Mammary epithelial cell (primary cell): ENCODE measurements around the gene CCDC110.

Source experiments
- CTCF ChIP-seq, 2 donors: IDR thresholded peaks in 1 of 2; conservative IDR thresholded peaks in 1 of 2; 2 replicates each; pipeline ENCODE4 v1.5.1; 2011 to 2012; ENCODE audit warnings: inconsistent platforms in 2 of 2, low read length in 2 of 2, mild to moderate bottlenecking in 2 of 2, control low read depth in 1 of 2, low read depth in 1 of 2; ENCODE audit not compliant: insufficient read depth in 1 of 2; ENCODE audit errors: extremely low read depth in 1 of 2
- EZH2 ChIP-seq: IDR thresholded peaks from 2 replicates; pipeline ENCODE4 v1.6.1; 2012; ENCODE audit warnings: low read length, inconsistent platforms, borderline replicate concordance

- TF ChIP-seq CTCF (conservative IDR thresholded peaks at IDR 0.05 in 1 of 2, IDR thresholded peaks at IDR 0.05 in 1 of 2; ENCODE audit: extremely low read depth in 1 of 2, insufficient read depth in 1 of 2, low read depth in 1 of 2, low read length in 2 of 2), result no peak
- TF ChIP-seq EZH2, result no peak
These were observed 46.5 kb upstream of the CCDC110 start for GRCh38 chr4:185518069-185518468.
